PC-9 (cell line): ENCODE data around the gene DIDO1.

Experiments
- EZH2 ChIP-seq: fragments of 200-600 bp; sonication (generic); IDR thresholded peaks from 2 replicates; pipeline ENCODE4 v1.8.0; 2017; ENCODE audit warnings: antibody characterized with exemption, low read depth
- TF ChIP-seq, protein P1 (sequence below): fragments of 200-600 bp; sonication (generic); conservative IDR thresholded peaks from 2 replicates; pipeline ENCODE4 v1.6.1; 2017; ENCODE audit warnings: mixed run types, antibody characterized with exemption, mild to moderate bottlenecking, moderate library complexity

DNA sequence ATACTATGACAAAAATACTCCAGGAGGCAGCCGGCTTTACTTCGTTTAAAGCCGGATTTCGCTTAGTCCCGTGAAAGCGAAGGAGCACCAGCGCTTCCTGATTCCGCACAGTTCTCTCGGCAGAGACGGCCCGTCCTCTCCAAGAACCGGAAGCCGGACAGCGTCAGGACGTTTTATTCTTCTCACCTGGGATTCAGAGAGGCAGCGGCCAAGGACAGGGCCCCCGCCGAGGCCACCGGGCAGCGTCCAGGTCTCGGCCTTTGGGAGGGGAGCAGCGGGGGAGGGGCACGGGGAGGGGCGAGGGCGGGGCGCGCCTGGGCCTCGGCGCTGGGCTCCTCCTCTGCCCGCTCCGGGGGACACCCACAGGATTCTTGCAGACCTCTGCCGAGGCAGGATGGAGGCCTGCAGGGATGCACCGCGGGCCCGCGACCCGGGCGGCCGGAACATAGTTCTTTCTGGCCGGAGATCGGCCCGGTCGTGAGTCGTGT is 2.8 kb upstream of the DIDO1 start:
- TF ChIP-seq, protein P1, sequence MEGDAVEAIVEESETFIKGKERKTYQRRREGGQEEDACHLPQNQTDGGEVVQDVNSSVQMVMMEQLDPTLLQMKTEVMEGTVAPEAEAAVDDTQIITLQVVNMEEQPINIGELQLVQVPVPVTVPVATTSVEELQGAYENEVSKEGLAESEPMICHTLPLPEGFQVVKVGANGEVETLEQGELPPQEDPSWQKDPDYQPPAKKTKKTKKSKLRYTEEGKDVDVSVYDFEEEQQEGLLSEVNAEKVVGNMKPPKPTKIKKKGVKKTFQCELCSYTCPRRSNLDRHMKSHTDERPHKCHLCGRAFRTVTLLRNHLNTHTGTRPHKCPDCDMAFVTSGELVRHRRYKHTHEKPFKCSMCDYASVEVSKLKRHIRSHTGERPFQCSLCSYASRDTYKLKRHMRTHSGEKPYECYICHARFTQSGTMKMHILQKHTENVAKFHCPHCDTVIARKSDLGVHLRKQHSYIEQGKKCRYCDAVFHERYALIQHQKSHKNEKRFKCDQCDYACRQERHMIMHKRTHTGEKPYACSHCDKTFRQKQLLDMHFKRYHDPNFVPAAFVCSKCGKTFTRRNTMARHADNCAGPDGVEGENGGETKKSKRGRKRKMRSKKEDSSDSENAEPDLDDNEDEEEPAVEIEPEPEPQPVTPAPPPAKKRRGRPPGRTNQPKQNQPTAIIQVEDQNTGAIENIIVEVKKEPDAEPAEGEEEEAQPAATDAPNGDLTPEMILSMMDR: no peak
- no peak for TF ChIP-seq EZH2
